Effector memory CD8-positive, alpha-beta T cell (primary cell): ENCODE measurements around the gene CLDN8.

ENCODE experiments used
- ATAC-seq: fragments of 150-1000 bp; cut with Tn5 transposase; replicated peaks from 2 replicates; pipeline ENCODE4 v1.10.0; 2021; ENCODE audit warnings: mild to moderate bottlenecking, moderate library complexity
- DNase-seq, 3 experiments: peaks; one replicate each; pipeline ENCODE4 v3.0.0; 2021
- H3K27ac Mint-ChIP-seq, 2 donors: one replicate each; pipeline ENCODE4 v1.8.0; 2022; ENCODE audit warnings: mild to moderate bottlenecking in 2 of 2, mixed read lengths in 2 of 2, moderate library complexity in 2 of 2
- H3K27me3 Mint-ChIP-seq, 2 donors: one replicate each; pipeline ENCODE4 v1.8.0; 2022; ENCODE audit warnings: mixed read lengths in 2 of 2
- H3K36me3 Mint-ChIP-seq: one replicate; pipeline ENCODE4 v1.8.0; 2022; ENCODE audit warnings: mild to moderate bottlenecking, moderate library complexity, mixed read lengths; ENCODE audit not compliant: insufficient read depth
- H3K4me1 Mint-ChIP-seq, 2 donors: one replicate each; pipeline ENCODE4 v1.8.0; 2022; ENCODE audit warnings: low read depth in 2 of 2, mixed read lengths in 2 of 2
- H3K4me3 Mint-ChIP-seq, 2 donors: one replicate each; pipeline ENCODE4 v1.8.0; 2022; ENCODE audit warnings: mild to moderate bottlenecking in 2 of 2, mixed read lengths in 2 of 2, moderate library complexity in 2 of 2
- H3K9me3 Mint-ChIP-seq, 2 donors: one replicate each; pipeline ENCODE4 v1.8.0; 2022; ENCODE audit warnings: mixed read lengths in 2 of 2

CLDN8 gene

DNA sequence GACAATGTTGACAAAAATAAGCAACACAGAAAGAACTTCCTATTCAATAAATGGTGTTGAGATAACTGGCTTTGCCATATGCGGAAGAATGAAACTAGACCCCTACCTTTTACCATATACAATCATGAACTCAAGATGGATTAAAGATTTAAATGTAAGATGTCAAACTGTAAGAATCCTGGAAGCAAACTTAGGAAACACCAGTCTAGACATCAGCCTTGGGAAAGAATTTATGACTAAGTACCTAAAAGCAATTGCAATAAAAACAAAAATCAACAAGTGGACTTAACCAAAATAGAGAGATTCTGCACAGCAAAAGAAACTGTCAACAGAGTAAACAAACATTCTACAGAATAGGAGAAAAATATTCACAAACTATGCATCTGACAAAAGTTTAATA is 16.1 kb upstream of the CLDN8 start:
- Mint-ChIP-seq H3K27ac (no peak overlapping the region), H3K27me3 (no peaks in the 10 kb centered on the region), H3K9me3 (peaks cover 5 to 21% of the 10 kb centered on the region in 2 donors), H3K4me1 (no peaks in the 10 kb centered on the region), H3K36me3 (no peaks in the 10 kb centered on the region), H3K4me3 (no peak overlapping the region)
- DNase-seq (no peak), ATAC-seq (no peak)

DNA sequence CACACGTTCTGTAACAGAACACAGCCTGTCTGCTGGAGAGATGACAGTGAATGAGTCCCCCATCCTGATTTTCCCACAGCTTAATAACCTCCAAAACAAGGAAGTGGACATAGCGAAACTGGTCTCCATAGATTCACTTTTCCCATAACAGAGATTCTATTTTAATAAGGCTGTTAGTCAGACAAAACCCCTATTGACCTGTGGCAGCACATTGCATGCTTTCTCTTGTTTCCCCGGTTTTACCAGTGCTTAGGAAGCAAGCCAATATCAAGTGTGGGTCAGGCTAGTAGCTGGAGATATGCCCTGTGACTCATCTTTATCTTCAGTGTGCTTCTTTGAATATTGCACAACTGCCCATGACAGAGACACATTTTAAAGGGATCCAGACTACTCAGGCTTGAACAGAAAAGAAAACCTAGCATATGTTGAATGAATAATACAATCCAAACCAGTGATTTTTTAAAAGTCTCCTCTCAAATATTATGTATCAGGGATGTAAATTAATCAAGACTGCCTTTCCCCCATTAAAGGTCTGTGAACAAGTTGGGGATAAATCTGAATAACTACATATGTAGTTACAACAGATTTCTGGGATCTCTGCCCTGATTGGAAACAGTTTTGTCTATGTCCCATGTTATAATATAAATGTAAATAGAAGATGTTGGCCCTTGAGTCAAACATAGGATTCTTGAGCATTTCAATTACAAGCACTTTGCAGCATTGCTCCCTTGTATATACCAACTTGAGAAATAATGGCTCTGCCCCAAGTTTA is 11.9 kb upstream of the CLDN8 start:
- Mint-ChIP-seq H3K4me3 (no peak overlapping the region), H3K27me3 (no peaks in the 10 kb centered on the region), H3K27ac (no peak overlapping the region), H3K9me3 (peaks cover 4 to 21% of the 10 kb centered on the region in 2 donors), H3K4me1 (no peaks in the 10 kb centered on the region), H3K36me3 (peaks cover 4% of the 10 kb centered on the region)
- ATAC-seq: no peak
- DNase-seq: no peak

DNA sequence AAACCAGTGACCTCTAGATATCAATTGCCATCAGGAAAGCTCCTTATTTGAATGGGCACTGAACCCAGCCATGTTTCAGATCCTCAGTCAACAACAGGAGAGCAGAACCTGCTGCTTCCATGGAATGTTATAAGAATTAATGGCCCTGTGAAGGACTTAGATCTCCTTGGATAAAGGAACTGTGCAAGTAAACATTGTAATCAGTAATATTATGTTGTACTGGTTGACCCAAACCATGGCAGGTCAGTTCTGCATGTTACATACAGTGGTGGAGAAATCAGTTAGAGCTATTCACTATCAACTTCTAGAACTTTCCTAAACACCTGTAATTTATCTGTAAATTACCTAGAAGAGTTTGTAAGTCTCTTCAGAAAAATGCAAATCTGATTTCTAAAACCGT is 11.2 kb upstream of the CLDN8 start:
- Mint-ChIP-seq H3K4me3 (no peak overlapping the region), H3K27me3 (no peaks in the 10 kb centered on the region), H3K27ac (no peak overlapping the region), H3K36me3 (peaks cover 4% of the 10 kb centered on the region), H3K4me1 (no peaks in the 10 kb centered on the region), H3K9me3 (peaks cover 4 to 21% of the 10 kb centered on the region in 2 donors)
- DNase-seq (no peak), ATAC-seq (no peak)

DNA sequence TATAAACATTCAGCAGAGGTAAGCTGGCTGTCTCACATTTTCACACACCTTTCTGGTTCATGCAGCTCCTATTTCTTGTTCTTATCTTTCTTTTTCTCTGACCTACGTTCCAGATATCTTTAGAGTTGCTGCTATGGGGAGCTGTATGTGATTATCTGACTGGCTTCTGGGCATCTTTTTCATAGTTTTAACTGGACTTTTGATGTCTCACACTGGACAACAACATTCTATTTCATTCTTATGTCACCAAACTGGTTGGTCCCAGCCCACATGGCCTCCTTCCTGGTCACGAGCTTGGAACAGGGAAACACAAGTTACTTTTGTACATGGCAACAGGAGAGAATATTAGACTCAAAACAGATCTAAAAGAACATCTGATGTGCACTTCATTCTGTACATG is 7.7 kb upstream of the CLDN8 start:
- no peak for ATAC-seq
- H3K4me1 Mint-ChIP-seq: no peaks in the 10 kb centered on the region
- DNase-seq: no peak
- no peak overlapping the region for H3K4me3 Mint-ChIP-seq
- peaks cover 4% of the 10 kb centered on the region for H3K36me3 Mint-ChIP-seq
- H3K9me3 Mint-ChIP-seq: peaks cover 0 to 3% of the 10 kb centered on the region in 2 donors
- H3K27ac Mint-ChIP-seq: no peak overlapping the region
- H3K27me3 Mint-ChIP-seq: no peaks in the 10 kb centered on the region

DNA sequence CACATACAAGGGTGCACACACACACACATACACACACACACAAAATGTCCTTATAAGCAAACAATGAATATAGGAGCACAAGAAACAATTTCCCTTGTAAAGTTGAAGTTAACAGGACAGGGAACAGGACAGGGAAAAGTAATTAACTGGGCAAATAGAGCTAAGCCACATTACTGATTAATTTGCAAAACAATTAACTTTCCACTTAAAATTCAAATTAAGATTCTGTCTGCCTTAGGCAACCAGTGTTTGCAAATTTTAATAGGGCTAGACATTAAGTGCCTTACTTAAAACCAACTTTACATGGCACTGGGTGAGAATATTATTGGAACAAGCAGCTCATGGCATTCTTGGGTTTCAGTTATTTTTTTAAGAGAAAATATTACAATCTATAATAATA is 6.8 kb upstream of the CLDN8 start:
- Mint-ChIP-seq H3K9me3 (peaks cover 0 to 3% of the 10 kb centered on the region in 2 donors), H3K27ac (no peak overlapping the region), H3K36me3 (peaks cover 4% of the 10 kb centered on the region), H3K4me1 (no peaks in the 10 kb centered on the region), H3K27me3 (no peaks in the 10 kb centered on the region), H3K4me3 (no peak overlapping the region)
- ATAC-seq (no peak), DNase-seq (no peak)

DNA sequence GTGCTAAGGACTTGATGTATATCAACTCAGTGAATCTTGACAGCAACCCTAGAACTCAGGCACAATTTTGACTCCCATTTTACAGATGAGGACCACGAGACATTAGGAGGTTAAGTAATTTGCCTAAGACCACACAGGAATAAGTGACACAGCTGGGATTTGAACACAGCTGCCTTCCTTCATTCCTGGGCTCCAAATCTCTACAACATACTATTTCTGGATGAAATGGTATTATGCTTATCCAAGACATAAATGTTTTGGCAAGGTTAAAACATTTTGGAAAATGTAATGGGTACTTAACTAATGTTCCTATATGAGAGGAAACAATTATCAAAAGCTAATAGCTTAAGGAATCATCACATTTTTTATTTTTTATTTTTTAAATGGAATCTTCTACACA is 4.8 kb downstream of the CLDN8 start:
- Mint-ChIP-seq H3K36me3 (no peaks in the 10 kb centered on the region), H3K9me3 (no peaks in the 10 kb centered on the region), H3K4me1 (no peaks in the 10 kb centered on the region), H3K27me3 (no peaks in the 10 kb centered on the region), H3K27ac (no peak overlapping the region), H3K4me3 (no peak overlapping the region)
- DNase-seq (no peak), ATAC-seq (no peak)

DNA sequence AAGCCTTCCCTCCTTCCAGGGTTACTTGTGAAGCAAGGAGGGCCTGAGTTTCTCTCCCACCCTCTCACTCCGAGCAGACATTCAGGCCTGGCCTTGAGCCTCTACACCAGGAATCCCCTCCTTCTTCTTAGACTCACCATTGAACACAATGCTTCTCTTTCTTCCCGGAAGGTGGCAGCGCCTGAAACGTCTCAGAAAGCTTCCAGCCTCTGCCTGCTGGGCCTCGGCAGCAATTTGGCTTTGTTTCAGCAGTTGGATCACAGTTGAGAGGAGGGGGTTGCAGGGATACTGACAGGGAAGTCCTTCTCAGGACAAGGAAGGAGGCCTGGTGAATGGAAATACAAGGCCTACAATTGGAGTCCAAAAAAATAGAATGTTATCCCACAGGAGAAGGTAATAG is 6.3 kb downstream of the CLDN8 start:
- Mint-ChIP-seq H3K4me1 (no peaks in the 10 kb centered on the region), H3K27me3 (no peaks in the 10 kb centered on the region), H3K27ac (no peak overlapping the region), H3K9me3 (no peaks in the 10 kb centered on the region), H3K4me3 (no peak overlapping the region), H3K36me3 (no peaks in the 10 kb centered on the region)
- ATAC-seq: no peak
- DNase-seq: no peak

DNA sequence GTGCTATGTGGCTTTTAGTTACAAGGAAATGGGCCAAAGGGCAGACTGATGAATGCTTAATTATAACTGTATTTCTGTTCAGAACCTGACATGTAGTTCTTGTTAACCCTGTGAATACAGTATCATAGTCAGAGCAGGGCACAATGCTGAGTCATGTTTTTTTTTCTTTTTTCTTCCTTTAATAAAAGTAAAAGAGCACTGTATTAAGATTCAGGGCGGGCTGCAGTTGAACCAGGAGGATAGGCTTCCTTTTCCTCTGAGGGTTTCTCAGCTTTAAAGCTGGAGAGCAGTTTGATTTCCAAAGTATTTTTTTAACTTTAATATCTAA is 8.7 kb downstream of the CLDN8 start:
- no peak overlapping the region for H3K4me3 Mint-ChIP-seq
- no peaks in the 10 kb centered on the region for H3K27me3 Mint-ChIP-seq
- H3K36me3 Mint-ChIP-seq: no peaks in the 10 kb centered on the region
- DNase-seq (no peak), ATAC-seq (no peak)
- peaks cover 0 to 2% of the 10 kb centered on the region in 2 donors for H3K9me3 Mint-ChIP-seq
- no peak overlapping the region for H3K27ac Mint-ChIP-seq
- H3K4me1 Mint-ChIP-seq: no peaks in the 10 kb centered on the region

DNA sequence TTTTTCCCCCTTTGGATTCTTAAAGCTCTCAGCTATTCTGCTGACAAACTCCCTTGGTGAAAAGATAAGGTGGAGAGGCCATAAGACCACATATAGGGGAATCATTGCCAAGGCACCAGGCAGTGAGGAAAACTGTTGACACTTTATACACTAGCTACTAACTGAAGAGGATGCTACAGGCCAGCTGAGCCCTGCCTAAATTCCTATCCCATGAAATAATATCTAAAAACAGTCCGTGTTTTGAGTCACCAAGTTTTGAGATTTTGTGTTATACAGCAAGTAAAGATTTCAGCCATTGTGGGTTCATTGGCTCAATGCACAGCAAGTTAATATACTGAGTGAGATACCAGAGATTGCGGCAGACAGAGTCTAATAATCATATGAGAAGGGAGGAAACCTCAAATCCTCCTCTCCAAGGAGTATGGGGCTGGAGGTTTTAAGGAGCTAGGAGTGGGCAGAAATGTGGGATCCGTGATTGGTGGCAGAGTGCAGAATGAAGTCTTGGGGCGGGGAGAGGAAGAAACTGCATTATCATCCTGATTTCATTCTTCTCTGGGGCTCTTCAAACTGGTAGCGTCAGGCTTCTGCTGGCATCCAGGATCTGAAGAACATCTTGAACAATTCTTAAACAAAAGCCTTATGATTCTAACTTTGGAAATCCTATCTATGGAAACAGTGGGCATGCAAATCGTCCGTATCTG is 9.2 kb downstream of the CLDN8 start:
- no peaks in the 10 kb centered on the region for H3K27me3 Mint-ChIP-seq
- no peak overlapping the region for H3K4me3 Mint-ChIP-seq
- DNase-seq (no peak), ATAC-seq (no peak)
- no peak overlapping the region for H3K27ac Mint-ChIP-seq
- no peaks in the 10 kb centered on the region for H3K36me3 Mint-ChIP-seq
- peaks cover 0 to 2% of the 10 kb centered on the region in 2 donors for H3K9me3 Mint-ChIP-seq
- H3K4me1 Mint-ChIP-seq: no peaks in the 10 kb centered on the region

DNA sequence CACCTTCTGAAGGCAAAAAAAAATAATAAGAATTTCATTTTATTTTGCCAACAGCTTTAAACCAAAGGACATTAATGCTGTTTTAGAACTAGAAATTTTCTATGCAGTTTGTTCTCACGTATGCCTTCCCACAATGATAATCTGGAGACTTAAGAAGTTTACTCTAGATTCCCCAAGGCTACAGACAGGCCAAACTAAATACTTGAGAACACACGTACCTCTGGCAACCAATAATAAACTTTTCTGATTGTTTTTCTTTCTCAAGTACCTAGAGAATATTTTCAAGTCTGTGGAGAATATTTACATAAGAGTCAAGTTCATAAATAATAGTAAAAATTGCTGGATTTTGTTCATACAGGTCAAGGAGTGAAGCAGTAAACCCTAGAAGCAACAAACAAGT is 15.9 kb downstream of the CLDN8 start:
- no peak for ATAC-seq
- Mint-ChIP-seq H3K4me3 (no peak overlapping the region), H3K4me1 (no peaks in the 10 kb centered on the region), H3K27me3 (no peaks in the 10 kb centered on the region), H3K9me3 (peaks cover 2 to 10% of the 10 kb centered on the region in 2 donors), H3K27ac (no peak overlapping the region), H3K36me3 (no peaks in the 10 kb centered on the region)
- DNase-seq: no peak

DNA sequence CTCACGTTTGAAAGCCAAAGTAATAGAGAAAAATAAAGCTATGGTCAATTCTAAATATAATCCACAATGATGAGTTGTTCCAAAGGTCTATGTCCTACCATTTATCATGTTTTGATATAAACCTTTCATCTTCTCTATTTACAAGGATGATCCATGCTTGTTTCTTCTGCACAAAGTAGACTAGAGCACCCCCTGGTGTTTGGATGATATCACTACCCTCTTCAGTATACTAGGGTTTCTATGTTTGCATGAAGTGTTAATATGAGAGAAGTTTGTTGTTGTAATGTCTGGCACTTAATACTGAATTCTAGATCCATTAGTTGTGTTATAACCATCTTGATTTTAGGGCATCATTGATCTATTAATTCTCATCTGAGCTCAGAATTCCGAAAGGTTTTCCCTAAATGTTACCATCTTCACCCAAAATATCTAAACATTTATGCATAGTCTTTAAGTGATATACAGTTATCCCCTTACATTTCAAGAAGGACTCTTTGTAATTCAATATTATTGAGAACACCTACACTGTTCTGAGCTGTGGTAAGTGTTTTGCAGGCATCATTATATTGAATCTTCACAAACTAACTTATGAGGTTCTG is 21.1 kb downstream of the CLDN8 start:
- no peak overlapping the region for H3K27ac Mint-ChIP-seq
- no peaks in the 10 kb centered on the region for H3K36me3 Mint-ChIP-seq
- no peak for DNase-seq

DNA sequence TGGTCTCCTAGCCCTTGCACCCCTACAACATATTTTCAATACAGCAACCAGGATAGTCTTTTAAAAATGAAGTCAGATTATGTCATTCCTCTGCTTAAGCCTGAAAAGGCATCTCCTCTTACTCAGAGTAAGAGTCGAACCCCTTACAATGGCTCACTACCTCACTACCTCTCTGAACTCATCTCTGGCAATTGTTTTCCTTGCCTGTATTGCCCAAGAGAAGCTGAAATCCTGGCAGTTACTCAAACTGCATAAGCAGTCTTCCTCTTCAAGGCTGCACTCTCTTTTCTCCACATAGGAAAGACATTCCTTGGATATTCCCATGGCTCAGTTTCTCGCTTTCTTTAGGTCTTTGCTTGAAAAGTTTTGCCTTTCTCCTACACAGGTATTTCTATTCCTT is 22.7 kb downstream of the CLDN8 start:
- no peaks in the 10 kb centered on the region for H3K27me3 Mint-ChIP-seq
- H3K9me3 Mint-ChIP-seq: peaks cover 0 to 13% of the 10 kb centered on the region in 2 donors
- no peaks in the 10 kb centered on the region for H3K4me1 Mint-ChIP-seq
- no peak overlapping the region for H3K27ac Mint-ChIP-seq
- ATAC-seq: no peak
- H3K36me3 Mint-ChIP-seq: no peaks in the 10 kb centered on the region
- H3K4me3 Mint-ChIP-seq: no peak overlapping the region
- no peak for DNase-seq

More for the DNA sequence above, 21.1 kb downstream of the CLDN8 start:
- Mint-ChIP-seq H3K9me3 (peaks cover 0 to 13% of the 10 kb centered on the region in 2 donors), H3K27me3 (no peaks in the 10 kb centered on the region), H3K4me1 (no peaks in the 10 kb centered on the region), H3K4me3 (no peak overlapping the region)
- no peak for ATAC-seq

DNA sequence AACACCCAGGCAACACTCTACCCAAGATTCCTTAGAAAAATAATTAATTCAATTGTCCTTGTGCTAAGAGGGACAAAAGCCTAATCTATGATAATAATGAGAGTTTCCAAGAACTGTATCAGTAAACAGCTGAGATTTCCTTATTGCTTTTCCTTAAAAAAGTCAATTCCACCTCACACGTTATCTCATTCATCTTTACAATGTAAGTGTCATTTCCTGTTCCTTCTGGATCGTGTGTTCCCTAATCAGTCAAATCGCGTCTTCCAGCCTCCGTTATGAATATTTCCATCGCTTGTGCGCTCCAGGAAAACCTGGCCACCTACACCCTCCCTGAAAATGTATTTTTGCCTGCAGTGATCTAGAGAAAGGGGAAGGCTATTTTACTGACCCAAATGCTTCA is 25.3 kb downstream of the CLDN8 start:
- Mint-ChIP-seq H3K27ac (no peak overlapping the region), H3K4me3 (no peak overlapping the region), H3K9me3 (peaks cover 0 to 13% of the 10 kb centered on the region in 2 donors), H3K4me1 (no peaks in the 10 kb centered on the region), H3K27me3 (no peaks in the 10 kb centered on the region), H3K36me3 (no peaks in the 10 kb centered on the region)
- DNase-seq (no peak), ATAC-seq (no peak)

DNA sequence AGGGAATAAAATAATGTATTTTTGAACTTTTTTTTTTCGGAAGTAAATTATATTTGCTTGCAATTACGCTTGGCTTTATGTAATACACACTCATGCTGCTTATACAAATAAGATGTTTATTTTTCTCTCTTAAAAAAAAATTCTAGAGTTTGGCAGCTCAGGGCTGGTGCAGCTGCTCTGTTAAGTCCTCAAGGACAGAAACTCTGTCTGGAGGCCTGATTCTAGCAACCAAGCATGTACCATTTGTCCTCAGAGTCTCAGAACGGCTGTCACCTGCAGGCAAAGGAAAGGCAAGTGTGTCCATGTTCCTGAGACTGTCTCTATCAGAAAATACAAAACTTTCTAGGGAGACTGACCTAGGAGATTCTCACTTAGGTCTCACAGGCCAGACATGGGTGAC is 26.1 kb downstream of the CLDN8 start:
- H3K9me3 Mint-ChIP-seq: peaks cover 0 to 13% of the 10 kb centered on the region in 2 donors
- no peaks in the 10 kb centered on the region for H3K27me3 Mint-ChIP-seq
- no peak overlapping the region for H3K4me3 Mint-ChIP-seq
- DNase-seq (no peak), ATAC-seq (no peak)
- H3K4me1 Mint-ChIP-seq: no peaks in the 10 kb centered on the region
- H3K36me3 Mint-ChIP-seq: no peaks in the 10 kb centered on the region
- no peak overlapping the region for H3K27ac Mint-ChIP-seq
